ENCODE measurements around the gene USP24.
A peak's percentile ranks its signal among the peaks of the same experiment; 100 is the strongest.

The USP24 gene

GRCh38 chr1:55155522-55155921 is 59.6 kb downstream of the USP24 start:
- peak in 1 of 2 experiments; percentile 26 for DNase-seq

DNA sequence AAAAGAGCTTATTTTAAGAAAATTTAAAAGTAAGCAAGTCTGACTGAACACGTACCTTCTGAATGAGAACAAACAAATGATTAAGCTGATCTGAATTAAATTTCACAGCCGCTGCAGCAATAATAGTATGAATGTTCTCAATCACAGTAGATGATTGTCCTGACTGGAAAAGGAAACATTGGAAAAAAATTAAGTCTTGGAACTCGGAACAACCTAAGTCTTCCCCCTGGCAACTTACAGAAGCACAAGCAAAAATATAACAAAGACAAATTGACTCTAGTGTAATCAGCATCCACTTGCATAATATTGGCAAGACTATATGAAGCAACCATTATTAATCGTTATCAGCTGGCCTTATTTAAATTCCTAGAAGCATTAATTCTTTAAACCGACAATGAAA is 60.5 kb downstream of the USP24 start:
- no peak for DNase-seq

DNA sequence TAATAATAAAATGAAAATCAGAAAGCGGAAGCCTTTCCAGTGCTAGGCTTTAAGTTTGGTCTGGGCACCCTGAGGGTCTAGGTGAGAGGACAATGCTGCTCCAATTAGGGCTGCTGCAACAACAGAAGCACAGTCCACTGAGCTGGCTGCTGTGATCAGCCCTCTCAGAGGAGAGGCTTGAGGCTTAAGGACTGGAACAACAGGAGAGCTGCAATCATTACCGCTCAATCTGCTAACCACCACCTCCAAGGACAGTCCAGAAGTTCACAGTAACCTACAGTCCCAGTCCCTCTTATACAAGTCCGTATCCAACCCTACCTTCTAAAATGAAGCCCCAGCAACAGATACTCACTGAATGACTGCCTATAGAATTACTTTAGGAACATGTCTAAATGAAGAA is 62.1 kb downstream of the USP24 start:
- no peak for DNase-seq

DNA sequence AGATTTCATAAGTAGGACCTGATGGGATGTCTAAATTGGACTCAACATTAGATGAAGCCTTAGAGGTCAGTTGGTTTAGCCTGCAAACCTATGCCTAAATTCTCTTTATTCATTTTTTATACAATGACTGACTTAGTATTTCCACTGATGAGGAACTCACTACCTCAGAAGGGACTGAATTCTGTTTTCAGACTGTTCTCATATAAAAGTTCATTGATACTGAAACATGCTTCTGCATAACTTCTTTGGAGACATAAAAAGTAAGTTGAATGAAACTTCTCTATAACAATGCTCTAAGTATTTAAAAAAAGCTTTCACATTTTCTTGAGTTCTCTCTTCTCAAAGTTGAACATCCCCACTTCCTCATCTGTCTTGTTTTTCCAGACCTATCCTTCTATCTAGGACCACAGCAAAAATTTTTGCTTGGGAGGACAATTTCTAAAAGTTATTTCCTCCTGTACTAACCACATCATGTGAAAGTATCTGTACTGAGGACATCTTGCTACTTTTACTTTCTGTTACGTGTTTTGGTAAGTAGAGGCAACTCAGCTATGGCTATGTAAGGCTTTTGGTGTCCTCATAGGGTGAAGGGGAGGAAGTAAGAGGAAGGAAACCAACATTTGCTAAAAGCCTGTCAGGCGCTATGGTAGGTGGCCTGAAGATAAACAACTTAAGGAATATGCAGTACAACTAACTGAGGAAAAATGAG is 64.1 kb downstream of the USP24 start:
- no peak for DNase-seq

DNA sequence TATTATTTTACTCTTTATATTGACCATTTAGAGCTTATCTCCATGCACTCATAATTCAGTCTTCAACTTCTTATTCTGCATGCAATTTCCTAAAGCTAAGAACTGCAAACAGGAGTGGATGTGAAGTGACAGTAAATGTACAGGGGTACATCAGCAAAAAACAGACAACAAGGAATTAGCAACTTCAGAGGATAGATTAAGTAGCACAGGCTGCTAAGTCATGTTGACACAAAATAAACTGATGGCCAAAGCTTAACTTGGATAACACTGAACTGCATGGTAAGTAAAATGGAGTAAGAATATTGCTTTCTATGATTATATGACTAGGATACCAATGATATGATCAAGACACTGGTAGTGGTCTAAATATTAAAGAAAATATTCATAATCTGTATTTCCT is 66.5 kb downstream of the USP24 start:
- DNase-seq: no peak

DNA sequence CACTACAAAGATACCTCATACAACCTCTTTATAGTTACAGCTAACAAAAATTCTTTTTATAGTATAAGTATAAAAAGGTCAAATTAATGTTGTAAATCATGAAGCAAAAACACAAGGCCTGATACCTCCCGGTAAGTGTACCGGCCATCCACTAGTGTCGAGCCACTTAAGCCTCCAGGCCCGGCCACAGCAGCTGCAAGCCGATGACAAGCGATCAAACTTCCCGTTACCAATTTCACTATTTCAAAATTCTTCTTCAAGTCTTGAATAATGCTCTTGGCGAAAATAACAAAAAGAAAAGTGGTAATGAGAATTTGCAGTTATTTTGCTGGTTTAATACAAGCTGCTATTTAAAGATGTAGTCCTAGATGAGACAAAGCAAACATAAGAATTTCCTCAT is 67.6 kb downstream of the USP24 start:
- DNase-seq: no peak

- DNase-seq: peak in 1 of 2 experiments; percentile 36
These were observed 68.4 kb downstream of the USP24 start for GRCh38 chr1:55146781-55147180.

GRCh38 chr1:55144886-55145285 is 70.3 kb downstream of the USP24 start:
- no peak for DNase-seq

DNA sequence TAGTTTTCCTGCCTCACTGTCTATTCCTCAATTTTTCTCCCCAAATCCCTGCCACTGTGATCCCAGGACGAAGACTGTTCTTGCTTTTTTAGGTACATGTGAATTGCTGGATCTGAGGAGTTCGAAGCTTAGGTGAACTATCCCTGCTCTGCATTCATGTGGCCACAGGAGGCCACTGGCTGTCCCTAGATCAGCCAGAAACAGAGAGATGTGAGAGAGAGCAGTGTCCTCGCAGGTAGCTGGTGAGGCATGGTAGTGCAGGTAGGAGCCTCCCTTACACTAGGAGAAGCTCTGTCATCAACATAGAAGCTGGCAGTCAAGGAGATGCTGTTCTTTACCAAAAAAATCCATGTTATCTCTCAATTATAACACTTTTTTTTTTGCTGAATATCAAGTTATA is 71.5 kb downstream of the USP24 start:
- peak in 1 of 2 experiments; percentile 18 for DNase-seq

DNA sequence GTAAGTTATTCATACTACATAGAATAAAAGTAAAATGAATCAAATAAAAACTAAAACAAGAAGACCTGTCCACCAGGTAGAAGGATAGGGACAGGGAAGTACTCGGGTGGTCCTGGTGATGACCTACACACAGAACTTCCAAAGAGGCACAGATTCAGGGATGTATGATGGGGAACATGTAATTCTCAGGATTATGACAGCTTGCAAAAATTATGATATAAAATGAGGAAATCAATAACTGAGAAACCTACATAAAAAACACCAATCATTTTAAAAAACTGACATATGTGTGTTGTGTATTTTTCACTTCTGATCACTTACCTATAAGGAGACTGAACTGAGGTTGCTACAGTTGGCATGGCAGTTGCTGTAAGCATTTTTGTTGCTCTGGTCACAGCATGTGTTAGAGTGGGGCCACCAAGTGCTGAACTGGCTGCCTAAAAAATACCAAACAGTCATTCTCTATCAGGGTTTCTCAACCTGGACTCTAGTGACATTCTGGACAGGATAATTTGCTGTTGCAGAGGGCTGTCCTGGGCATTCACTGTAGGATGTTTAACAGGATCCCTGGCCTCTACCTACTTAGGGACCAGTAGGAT is 73.8 kb downstream of the USP24 start:
- no peak for DNase-seq

- DNase-seq: peak; percentile 23 to 62
These were observed 74.6 kb downstream of the USP24 start for GRCh38 chr1:55140546-55140983.

GRCh38 chr1:55140137-55140536 is 75.0 kb downstream of the USP24 start:
- DNase-seq: no peak

DNA sequence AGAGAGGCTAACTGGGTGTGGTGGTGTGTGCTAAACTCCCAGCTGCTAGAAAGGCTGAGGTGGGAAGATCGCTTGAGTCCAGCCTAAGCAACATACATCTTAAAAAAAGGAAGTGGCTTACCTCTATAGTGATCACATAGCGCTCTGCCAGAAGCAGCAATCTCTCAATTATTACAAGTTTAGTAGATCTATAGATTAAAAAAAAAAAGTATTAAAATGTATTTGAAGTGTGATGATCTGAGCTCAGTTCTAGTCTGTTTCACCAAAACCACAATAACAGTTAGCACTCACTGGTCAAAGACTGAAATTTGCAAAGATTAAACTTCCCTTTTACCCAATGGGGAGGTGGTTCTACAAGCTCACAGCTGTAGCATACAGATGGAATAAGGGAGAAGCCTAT is 76.3 kb downstream of the USP24 start:
- DNase-seq: no peak

- DNase-seq: no peak
These were observed 80.9 kb downstream of the USP24 start for GRCh38 chr1:55134152-55134808.

GRCh38 chr1:55131801-55132200 is 83.4 kb downstream of the USP24 start:
- no peak for DNase-seq

DNA sequence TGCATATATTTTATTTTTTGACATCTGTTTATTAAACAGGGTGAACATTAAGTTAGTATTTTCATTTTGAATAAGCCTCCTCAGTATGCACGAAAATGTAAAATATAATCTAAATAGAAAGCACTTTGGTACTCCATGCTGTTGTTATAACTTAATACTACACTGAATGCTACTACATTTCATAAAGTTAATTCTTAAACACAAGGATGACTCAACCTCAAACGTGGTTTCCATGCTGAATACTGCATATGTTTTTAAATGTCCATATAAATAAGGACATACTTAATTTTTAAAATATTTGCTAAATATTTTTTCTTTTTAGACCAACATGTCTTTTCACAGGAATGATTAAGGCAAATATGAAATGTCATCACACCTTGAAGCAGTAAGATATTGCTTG is 83.9 kb downstream of the USP24 start:
- no peak for DNase-seq

DNA sequence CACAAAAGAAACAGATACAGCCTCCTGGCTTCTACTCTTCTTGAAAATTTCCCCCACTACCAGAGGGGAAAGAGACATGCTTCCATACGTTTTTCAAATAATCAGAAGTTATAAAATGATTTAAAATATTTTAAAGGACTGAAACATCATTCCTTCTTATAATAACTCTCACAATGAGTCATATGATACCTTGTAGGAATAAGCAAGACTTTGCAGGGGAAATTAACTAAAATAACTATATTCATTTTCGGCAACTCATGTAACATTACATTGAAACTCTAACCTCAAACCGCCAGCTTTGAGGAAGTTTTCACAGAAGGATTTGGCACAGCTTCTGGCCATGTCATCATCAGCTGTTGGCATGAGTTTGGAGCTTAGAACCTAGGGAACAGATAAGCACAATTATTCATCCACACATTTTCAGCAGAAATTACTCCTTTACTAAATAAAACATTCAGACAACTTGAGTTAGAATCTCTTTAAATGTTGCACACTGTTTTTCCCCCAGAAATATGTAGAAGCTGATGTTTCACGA is 85.9 kb downstream of the USP24 start:
- no peak for DNase-seq

DNA sequence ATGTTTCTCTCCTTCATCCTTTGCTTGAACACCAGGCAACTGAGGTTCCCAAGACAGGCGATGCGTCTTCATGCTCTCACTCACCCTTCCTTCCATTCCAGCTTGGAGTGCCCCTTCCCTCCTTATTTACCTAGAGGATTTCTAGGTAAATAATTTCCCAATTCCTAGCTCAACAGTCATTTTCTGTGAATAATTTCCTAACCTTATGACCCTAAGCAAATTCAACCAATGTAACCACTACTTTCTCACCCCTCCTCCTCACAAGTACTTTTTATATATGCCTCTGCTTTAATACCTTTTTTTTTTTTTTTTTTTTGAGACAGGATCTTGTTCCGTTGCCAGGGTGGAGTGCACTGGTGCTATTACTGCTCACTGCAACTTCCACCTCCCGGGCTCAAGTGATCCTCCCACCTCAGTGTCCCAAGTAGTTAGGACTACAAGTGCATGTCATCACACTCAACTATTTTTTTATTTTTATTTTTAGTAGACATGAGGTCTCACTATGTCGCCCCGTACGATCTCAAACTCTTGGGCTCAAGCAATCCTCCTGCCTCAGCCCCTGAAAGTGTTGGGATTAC is 86.7 kb downstream of the USP24 start:
- DNase-seq: no peak

DNA sequence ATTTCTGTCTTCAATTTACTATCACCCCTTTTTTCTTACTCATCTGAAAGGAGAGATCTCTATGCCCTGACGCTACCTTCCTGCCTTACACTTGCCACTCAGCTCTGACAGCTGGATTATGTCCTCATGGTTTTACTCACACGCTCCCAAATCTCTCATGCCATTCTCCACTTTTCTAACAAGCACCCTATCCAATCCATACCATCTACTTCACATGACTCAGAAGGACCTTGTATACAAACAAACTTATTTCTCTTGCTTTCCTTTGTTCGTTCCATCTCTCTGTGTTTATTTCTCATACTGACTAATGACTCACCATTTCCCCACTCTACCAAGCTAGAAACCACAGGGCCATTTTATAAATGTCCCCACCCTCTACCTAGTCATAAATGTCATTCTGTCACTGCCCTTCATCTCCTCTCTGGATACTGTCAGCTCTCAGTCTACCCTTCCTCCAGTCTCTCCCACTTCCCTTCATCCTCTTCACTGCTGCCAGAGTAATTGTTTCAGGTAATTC is 87.3 kb downstream of the USP24 start:
- no peak for DNase-seq

DNA sequence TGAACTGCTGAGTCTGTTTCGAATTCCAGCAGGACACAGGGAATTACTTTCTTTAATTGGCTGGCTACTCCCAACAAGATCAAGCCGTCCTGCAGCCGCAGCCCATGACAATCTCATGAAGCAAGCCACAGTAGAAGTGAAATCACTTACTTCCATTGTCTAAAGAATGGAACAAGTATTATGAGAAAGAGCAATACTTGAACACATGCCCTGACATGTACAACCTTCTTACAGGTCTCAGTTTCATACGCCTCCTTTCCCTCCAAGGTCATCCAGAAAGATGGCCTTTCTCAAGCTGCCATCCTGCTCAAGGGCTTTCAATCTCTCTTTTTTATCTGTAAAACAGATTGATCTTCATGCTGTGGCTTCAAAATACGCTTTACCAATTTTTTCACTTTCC is 90.7 kb downstream of the USP24 start:
- no peak for DNase-seq

GRCh38 chr1:55120538-55120937 is 94.6 kb downstream of the USP24 start:
- no peak for DNase-seq

- no peak for DNase-seq
These were observed 96.4 kb downstream of the USP24 start for GRCh38 chr1:55118651-55119329.

GRCh38 chr1:55117941-55118340 is 97.2 kb downstream of the USP24 start:
- no peak for DNase-seq

All from NCI-H524 (cell line).